Measurements from ENCODE around the gene RIC3. TPM values are rescaled to one million over a fixed set of nuclear protein-coding genes. Genes with fewer than 3 reads are reported as not detected.

The RIC3 gene
- total RNA-seq, 1 donor from 2014 or later: 5.3 TPM

DNA sequence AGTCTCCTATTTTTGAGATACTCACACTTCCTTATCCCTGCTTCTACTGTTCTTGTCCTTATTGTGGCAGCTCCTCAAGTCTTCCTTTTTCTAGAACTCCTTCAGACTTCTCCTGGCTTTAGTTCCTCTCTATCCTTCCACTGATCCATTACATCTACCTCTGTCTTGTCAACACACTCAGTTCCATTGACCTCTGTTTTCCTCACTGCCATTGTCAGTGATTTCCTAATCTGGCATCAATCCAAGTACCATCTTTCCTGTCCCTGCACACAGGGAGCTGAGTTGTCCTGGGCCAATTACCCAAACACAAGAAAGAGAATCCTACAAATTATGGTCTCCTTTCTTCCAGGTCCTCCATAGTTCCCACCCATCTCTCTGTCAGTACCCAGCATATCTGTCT is 27.9 kb upstream of the RIC3 start:
- DNase-seq (ENCODE audit: low spot score in 2 of 2): no peak
- TF ChIP-seq, protein P1, sequence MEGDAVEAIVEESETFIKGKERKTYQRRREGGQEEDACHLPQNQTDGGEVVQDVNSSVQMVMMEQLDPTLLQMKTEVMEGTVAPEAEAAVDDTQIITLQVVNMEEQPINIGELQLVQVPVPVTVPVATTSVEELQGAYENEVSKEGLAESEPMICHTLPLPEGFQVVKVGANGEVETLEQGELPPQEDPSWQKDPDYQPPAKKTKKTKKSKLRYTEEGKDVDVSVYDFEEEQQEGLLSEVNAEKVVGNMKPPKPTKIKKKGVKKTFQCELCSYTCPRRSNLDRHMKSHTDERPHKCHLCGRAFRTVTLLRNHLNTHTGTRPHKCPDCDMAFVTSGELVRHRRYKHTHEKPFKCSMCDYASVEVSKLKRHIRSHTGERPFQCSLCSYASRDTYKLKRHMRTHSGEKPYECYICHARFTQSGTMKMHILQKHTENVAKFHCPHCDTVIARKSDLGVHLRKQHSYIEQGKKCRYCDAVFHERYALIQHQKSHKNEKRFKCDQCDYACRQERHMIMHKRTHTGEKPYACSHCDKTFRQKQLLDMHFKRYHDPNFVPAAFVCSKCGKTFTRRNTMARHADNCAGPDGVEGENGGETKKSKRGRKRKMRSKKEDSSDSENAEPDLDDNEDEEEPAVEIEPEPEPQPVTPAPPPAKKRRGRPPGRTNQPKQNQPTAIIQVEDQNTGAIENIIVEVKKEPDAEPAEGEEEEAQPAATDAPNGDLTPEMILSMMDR (IDR thresholded peaks at IDR 0.05): no peak
- Histone ChIP-seq H3K27ac (no peak overlapping the region), H3K9me3 (no peaks in the 10 kb centered on the region), H3K4me1 (no peaks in the 10 kb centered on the region), H3K4me3 (no peak overlapping the region), H3K36me3 (no peaks in the 10 kb centered on the region), H3K27me3 (no peaks in the 10 kb centered on the region)
- intact Hi-C loops (cut with DNase I): no loop called here

DNA sequence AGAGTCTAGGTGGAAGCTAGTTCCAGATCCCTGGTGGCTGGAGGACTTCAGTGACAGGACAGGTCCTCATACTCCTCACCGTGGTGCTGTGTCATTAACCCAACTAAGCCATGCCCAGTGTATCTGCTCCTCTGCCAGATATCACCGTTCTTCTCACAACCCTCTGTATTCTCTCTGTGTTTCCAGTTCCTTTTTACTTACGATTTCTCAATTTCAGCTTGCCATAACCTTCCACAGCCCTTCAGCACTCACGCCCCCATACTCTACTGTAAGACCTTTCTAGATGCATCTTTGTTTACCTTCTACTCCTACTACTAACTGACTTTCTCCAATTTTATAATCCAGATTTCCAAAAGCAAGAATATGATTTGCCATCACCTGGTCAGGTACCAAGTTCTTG is 26.1 kb upstream of the RIC3 start:
- intact Hi-C loops (cut with DNase I): no loop called here
- TF ChIP-seq, protein P1 (IDR thresholded peaks at IDR 0.05): no peak

DNA sequence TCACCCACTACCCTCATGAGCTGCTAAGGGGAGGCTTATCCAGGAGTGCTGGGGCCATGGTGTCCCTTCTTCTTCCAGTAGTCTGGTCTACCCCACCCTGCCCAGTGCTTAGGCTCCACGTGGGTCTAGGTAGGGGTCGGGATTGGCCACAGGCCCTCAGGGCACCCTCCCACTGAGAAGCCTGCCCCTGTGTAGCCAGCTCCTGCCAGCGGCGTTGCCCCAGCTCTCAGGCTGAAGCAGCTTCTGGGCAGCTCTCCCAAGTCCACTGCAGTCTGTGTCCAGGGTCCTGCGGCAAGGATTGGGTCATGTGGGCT is 24.0 kb upstream of the RIC3 start:
- no peaks in the 10 kb centered on the region for H3K27me3 ChIP-seq
- no peak for DNase-seq (ENCODE audit: low spot score in 2 of 2)
- no peak overlapping the region for H3K4me3 ChIP-seq
- H3K27ac ChIP-seq: no peak overlapping the region
- intact Hi-C loops (cut with DNase I): loop anchor here (1.0 kb wide), 1 partner anchor 373 kb away; no protein-coding TSS in a partner anchor
- TF ChIP-seq, protein P1 (IDR thresholded peaks at IDR 0.05): no peak
- H3K4me1 ChIP-seq: no peaks in the 10 kb centered on the region
- no peaks in the 10 kb centered on the region for H3K9me3 ChIP-seq
- H3K36me3 ChIP-seq: no peaks in the 10 kb centered on the region

More for the DNA sequence above, 26.1 kb upstream of the RIC3 start:
- Histone ChIP-seq H3K9me3 (no peaks in the 10 kb centered on the region), H3K36me3 (no peaks in the 10 kb centered on the region), H3K4me3 (no peak overlapping the region), H3K4me1 (no peaks in the 10 kb centered on the region), H3K27ac (no peak overlapping the region), H3K27me3 (no peaks in the 10 kb centered on the region)
- no peak for DNase-seq (ENCODE audit: low spot score in 2 of 2)

DNA sequence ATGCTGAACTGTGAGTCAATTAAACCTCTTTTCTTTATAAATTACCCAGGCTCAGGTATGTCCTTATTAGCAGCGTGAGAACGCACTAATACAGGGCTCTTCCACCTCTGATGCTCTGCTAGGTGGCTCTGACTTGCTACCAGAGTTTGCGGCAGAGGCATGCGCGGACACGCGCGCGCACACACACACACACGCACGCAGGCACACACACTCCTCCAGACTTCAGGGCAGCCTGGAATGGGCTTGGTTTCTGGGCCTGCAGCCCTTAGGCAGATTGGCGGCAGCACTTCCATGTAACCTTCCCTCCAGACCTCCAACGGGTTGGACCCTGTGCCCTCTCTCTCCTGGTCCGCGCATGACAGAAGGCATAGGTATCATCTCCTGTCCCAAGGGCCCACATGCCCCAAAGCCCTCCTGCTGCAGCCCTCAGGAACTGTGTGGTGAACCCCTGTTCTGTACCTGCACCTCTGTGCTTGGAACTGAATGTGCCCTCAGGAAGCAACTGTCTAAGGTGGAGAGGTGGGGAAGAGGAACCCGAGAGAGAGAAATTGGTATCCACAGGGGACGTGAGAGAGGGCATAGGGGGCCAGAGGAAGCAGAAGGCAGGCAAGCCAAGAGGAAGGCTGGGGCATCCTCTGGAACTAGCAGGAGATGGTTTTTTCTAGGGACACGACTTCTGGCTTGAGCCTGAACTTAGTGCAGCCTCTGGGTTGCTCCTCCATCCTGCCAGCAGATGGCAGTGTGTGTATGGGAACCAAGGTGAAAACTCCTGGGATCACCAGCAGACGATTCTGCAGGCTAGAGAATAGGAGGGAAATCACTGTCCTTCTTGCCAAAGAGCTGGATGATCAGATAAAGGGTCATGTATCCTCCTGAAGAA is 23.4 kb upstream of the RIC3 start:
- DNase-seq (ENCODE audit: low spot score in 2 of 2): no peak
- TF ChIP-seq, protein P1 (IDR thresholded peaks at IDR 0.05): peak; percentile 31 to 74 (median 66)
- no peaks in the 10 kb centered on the region for H3K4me1 ChIP-seq
- no peak overlapping the region for H3K27ac ChIP-seq
- no peak overlapping the region for H3K4me3 ChIP-seq
- intact Hi-C loops (cut with DNase I): loop anchor here (1.0 kb wide), 1 partner anchor 374 kb away; no protein-coding TSS in a partner anchor
- H3K36me3 ChIP-seq: no peaks in the 10 kb centered on the region
- no peaks in the 10 kb centered on the region for H3K27me3 ChIP-seq
- no peaks in the 10 kb centered on the region for H3K9me3 ChIP-seq

DNA sequence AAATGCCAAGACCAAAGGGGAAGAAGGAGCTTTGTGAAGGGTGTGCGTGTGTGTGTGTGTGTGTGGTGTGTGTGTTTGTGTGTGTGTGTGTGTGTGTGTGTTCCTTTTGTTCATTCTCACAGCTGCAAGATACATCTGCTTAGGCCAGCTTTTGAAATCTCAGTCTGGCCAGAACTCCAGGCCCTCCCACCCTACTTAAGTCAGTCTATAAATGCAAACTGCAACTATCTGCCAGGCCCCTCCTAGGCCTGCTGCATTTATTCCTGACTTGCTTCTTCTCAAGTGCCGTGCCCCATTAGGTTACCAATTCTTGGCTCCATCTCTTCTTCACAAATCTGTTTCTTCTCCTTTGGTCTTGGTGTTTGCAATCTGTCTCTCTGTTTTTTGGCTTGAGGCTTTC is 21.6 kb upstream of the RIC3 start:
- no peak for DNase-seq (ENCODE audit: low spot score in 2 of 2)
- Histone ChIP-seq H3K4me3 (no peak overlapping the region), H3K27me3 (no peaks in the 10 kb centered on the region), H3K9me3 (no peaks in the 10 kb centered on the region), H3K4me1 (no peaks in the 10 kb centered on the region), H3K27ac (no peak overlapping the region), H3K36me3 (no peaks in the 10 kb centered on the region)
- intact Hi-C loops (cut with DNase I): no loop called here
- TF ChIP-seq, protein P1 (IDR thresholded peaks at IDR 0.05): no peak
